ENCODE measurements around the gene TOMM7.

TOMM7 gene

DNA sequence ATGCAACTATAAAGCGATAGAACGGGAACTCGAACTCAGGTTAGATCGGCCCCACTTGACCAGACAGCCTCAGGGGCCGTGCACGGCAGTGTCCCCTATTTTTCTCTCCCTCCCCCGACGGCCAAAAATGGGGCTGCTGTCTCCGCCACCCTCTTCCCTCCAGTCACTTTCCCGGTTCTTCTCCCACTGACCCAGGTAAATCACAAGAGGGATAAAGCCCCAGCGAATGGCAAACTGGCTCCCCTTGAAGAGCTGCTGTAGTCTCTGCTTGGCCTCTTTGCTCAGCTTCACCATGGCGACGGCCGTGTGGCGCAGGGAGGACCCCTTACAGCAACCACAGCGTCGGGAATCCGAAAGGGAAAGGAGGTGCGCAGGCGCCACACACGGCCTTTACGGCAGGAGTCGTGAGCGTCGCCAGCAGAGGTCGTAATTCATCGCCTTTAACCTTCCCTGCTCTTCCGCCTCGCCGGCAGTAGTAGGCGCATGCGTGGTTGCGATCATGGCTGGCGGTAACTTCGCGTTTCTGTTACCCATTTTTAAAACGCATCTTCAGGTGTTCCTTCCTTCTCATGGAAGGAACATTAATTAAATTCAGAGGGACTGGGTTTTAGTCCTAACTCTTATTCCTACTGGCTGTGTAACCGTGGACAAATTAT lies at the start of gene TOMM7:
TOMM7 (minus strand) TSS at position 364 of the 656 bp plus-strand sequence; CDS start at position 294, 70 bp downstream.
- DNase-seq (ENCODE audit: low read depth): peak; percentile 97

DNA sequence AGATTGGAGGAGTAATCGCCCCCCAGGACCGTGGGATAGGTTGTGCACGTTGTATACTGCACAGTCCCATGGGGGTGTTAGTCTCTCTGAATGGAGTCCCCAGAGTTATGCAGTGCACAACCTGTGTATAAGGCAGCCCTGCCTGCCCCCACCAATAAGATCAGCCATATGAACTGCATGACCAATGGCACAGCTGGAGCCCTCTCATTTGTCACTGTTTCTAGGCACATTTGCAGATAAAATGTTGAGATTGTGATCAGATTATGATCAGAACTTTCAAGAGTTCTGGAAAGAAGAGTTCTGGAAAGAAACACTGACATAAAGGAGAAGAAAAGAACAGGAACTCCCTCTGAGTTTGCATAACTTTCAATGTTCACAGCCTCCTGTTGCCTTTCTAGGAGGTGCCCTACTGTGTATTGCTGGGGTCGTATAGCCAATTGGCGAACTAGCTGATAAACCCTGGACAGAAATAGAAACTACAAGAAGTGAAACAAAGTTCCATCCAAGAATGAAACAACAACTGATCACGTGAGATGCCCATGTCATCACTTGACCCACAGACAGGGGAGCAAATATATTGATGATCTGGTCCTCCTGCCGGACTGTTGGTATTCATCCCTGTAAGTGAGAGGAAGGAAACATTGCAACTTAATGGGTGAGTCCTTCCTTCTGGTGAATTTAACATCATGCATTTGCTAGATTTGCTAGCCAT lies 49.6 kb upstream of the TOMM7 start:
- DNase-seq (ENCODE audit: low read depth): no peak

DNA sequence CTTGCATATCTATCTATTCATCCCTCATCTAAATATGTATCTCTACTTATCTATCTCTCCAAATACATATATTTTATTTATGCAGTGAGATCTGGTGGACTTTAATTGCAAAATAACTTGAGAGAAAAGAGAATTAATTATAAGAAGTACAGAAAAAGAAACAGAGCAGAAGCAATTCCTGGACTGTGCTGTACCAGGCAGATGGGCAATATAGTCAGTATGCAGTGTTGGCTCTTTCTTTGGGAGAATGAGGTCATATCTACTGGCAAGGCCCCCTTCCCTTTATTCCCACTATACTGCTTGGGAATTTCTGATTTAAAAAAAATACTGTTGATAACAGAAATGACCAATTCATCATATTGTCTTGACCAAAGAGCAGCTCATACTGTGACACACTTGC lies 49.0 kb upstream of the TOMM7 start:
- DNase-seq (ENCODE audit: low read depth): no peak

DNA sequence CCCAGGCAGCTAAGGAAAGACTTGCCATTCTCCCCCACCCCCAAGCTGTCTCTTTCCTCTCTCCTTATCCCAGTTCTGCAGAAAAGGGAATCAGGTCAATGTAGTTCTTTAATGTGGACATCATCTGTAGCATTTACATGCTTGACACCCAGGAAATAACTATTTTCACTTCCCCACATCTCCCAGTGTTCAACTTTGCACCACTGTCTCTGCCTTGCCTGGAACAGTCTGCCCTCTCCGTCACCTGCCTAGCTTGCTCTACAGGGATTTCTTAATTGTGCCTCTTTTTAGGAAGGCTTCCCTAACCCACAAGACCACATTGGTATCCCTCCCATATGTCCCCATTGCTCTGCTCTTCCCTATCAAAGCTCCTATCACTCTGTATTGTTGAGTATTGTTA lies 45.9 kb upstream of the TOMM7 start:
- no peak for DNase-seq (ENCODE audit: low read depth)

DNA sequence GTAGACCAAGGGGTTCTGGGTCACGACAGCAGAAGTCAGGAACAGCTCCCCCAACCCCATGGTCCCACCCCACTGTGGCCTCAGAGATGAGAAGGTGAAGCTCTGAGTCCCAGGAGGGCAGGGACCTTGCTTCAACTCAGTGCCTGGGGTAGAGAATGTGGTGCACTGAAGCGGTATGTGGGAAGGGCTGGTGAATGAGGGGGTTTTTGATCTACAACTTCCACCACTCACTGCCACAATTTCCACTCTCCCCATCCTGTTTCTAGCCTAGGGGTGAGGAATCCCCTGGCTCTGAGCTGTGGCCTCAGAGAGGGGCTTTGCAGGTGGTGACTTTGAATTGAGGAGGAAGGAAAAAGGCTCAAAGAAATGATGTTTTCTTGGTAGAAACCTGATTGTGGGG lies 44.9 kb upstream of the TOMM7 start:
- no peak for DNase-seq (ENCODE audit: low read depth)

DNA sequence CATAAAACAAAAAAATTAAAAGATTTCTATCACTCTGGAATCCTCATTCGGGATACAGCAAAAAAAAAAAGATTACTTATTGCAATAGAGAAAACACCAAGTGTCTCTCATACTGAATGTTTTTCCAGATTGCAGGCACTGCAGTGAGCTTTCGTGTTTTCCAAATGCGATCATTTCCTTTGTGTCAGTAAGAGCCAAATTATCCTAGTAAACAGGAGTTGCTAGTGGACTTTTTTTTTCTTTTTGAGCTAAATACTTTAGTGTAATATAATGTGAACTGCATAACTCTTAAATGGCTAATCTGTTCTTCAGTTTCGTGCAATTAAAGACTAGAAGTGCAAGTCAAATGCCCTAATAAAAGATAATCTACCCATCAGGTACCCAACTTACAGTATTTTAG lies 44.4 kb upstream of the TOMM7 start:
- DNase-seq (ENCODE audit: low read depth): peak; percentile 87

DNA sequence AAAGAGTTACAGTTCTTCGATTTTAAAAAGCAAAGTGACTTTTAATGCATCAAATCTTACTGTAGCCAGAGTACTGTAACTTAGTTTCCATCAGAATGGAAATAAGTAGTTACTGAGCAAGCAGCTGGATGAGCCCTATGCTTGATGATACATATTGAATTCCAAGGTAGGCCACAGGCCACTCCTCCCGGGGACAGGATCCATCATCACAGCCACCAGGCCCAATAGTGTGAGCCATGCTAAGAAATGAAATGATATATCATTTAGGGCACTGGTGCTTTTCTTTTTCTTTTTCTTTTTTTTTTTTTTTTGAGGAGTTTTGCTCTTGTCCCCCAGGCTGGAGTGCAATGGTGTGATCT lies 42.9 kb upstream of the TOMM7 start:
- DNase-seq (ENCODE audit: low read depth): no peak

DNA sequence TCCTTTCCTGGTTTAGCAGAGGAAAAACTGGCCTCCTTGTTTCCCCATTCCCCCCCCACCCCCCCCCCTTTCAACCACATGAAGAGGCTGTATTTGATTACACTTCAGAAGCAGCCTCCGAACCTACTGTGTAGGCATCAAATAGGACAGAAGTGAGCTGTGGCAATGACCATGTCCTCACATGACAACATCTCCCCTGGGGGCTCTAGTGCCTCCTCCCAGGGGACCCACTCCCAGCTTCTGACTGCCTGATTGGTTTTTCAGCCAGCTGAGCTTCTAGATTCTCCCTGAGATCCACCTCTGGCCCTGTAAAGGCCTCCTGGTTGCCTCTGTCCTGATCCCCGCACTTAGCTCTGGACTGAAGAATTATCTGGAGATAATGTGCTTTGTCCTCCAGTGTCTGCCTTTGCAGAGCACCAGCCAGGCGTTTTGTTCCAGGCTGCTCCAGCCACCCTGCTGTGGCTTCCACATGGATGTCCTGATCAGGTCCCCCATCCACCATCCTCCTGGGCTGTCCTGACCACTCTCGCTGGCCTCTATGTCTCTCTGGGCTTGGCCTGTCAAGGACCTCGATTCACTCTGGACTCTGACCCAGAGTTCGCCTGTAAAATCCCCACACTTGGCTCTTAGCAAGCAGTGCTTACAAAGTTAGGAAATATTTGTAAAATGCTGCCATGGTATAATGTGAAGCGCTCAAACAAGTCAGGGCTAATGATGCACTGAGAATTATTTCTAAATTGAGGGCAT lies 42.4 kb upstream of the TOMM7 start:
- DNase-seq (ENCODE audit: low read depth): no peak

DNA sequence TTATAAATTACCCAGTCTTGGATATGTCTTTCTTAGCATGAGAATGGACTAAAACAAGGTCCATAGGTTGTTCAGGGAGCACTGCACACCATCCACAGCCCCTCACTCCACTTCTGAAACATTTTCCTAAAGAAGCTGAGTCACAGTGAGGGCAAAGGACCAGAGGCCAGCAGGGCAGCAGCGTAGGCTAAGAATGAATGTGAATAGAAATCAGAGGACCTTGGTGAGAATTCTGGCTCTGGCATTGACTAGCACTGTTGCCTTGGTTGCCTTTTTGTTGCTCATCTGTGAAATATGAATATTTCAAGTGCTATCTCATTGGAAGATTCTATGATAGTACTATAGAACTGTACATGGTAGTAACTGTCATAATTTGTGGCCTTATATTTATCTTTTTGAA lies 41.7 kb upstream of the TOMM7 start:
- peak; percentile 66 for DNase-seq (ENCODE audit: low read depth)

DNA sequence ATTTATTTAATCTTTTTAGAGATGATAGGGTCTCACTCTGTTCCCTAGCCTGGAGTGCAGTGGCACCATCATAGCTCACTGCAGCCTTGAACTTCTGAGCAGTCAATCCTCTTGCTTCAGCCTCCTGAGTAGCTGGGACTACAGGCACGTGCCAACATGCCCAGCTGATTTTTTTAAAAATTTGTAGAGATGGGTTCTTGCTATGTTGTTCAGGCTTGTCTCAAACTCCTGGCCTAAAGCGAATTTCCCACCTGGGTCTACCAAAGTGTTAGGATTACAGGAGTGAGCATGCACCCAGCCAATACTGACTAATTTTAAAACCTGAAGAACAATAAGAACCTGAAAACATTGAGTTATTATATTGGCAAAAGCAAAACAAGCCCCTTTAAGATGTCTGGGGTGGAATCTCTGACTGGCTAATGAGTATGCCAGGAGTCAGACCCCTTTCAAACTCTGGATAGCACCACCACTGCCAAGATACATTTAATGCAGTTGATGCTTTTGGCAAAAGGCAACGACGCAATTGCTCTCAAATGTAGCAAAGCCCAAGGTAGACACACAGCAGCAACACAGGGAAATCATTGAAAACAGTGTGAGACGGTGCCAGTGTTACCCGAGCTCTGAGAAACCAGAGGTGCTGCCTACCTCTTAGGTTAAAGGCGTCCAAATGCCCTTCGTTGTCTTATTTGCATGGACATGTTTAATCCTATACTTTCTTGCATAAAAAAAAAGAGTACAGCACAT lies 40.7 kb upstream of the TOMM7 start:
- DNase-seq (ENCODE audit: low read depth): no peak

DNA sequence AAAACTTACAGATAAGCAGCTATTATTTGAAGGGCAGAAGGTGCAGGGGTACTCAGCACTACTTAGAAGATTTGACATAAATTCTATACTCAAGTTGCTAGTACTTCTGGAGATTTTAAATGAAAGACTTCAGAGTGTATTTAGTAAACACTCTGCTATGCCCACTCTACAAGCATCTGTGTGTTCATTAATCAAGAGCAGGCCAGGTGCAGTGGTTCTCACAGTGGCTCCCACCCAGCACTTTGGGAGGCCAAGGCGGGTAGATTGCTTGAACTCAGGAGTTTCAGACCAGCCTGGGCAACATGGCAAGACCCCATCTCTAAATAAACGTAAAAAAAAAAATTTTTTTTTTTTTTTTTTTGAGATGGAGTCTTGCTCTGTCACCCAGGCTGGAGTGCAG lies 38.9 kb upstream of the TOMM7 start:
- DNase-seq (ENCODE audit: low read depth): no peak

DNA sequence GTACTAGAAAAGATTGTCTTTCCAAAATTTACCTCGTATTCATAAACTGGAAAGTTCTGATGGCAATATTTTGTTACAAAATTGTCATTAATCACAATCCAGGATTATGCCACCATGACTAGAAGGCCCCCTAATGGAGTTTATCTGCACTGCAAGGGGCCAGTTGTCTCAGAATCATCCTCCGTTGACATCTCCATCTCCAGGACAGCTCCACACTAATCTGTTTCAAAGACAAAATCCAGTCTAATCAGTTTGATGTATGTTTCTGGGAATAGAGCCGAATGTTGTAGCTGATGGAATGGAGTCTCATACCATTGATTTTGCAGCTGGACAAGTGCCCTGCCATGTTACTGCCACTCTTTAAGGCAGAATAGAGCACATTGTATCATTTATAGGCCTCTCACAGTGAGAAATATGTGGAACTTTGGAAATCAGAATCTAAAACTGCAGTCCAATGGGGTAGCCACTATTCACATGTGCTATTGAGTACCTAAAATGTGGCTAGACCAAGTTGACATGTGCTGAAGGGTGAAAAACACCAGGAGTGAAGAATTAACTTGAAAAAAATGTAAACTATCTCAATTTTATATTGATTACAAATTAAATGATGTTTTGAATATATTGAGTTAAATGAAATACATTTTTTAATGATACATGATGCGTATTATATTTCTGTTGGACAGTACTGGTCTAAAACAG lies 38.3 kb upstream of the TOMM7 start:
- no peak for DNase-seq (ENCODE audit: low read depth)

DNA sequence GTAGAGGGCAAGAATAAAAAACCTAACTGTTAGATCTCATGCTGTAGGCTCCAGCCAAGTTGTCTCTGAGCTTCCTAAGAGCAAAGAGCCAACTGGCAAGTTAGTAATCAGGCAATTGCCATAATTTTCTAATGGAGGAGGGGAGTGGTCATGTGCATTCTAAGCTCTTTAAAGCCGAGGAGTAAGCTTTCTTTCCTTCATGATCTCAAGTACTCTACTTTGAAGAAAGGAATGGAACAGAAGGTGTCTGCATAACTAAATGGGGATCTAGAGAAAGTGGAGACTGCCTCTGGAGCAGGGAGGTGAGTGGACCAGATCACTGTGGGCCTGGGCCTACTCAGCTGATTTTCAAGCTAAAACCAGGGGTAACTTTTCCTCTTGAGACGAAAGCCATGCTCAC lies 37.7 kb upstream of the TOMM7 start:
- DNase-seq (ENCODE audit: low read depth): no peak

DNA sequence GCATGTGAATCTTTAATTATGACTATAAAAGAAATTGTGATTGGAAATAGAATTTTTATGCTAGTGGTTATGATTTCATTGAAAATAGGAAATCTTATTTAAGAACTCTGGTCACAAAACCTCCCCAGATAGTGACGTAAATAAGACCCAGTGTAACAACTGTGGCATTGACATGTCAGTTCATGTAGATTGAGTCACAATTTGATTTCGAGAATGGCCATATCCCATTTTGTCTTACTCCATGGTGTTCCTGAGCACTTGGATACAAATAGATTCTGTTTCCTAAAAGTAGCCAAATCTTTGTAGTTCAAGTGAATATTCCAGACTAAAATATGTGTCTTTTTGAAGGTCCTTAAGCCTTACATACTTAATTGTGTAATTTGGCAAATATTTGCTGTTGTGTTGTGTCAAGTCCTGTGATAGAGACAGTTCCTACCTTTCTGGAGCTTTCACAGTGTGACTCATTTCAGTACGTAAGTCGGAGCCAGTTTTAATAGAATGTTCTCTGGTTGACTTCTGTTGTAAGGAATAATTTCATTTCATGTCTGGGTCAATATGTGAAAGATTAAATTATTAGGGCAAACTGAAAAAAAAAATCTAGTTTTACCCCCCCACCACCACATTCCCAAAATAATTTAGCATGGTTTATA lies 37.1 kb upstream of the TOMM7 start:
- DNase-seq (ENCODE audit: low read depth): no peak

DNA sequence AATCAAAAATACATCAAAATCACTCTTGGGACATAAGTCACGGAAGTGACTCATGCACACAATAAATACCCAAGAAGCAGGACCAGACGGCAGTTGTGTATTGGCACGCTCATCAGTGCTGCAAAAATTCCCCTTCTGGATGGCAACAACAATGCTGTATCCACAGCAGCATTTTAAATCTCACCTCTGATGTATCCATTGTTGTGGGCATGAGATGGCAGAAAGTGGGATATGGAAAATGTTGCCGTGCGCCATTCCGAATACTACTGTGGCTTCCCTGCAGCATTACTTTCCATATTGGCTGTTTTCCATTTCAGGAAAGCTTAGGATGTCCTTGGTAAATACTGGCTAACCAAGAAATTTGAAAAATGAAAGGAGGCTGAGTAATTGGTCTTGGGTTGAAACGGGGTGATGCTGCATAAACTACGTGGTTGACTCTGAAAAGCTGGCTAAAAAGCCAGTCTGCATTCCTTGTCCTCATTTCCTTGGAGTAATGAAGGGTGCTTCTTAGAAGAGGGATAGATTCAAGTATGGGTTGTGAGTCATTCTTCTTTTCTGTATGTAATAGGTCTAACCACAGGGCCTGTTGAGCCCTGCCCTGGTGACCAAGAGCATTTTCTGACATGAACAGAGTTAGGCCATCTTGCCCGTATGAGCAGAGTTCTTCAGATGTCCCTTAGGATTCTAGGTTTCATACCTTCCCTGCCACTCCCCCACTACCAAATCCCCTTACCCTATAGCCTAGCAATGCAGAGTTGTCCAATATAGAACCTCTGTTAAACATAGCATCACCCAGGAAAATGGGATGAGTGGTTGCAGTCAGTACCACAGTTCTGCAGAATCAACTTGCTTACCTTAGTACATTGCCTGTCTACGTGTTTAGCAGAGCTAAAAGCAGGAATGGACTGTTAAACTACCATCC lies 36.3 kb upstream of the TOMM7 start:
- peak; percentile 100 for DNase-seq (ENCODE audit: low read depth)

DNA sequence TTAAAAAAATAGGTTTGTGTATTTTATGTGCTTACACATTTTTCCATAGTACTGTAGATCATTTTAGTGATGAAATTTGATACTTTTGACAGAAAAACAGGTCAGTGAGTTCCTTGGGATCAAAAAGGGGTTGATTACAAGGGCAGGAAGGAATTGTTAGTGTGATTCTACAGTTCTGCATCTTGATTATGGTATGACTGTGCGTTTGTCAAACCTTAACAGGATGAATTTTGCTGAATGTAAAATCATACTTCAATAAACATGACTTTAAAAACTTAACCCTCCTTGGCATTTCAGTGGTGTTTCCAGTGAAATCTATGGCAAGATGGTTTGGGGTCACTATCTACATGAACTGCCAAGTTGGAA lies 35.6 kb upstream of the TOMM7 start:
- DNase-seq (ENCODE audit: low read depth): no peak

DNA sequence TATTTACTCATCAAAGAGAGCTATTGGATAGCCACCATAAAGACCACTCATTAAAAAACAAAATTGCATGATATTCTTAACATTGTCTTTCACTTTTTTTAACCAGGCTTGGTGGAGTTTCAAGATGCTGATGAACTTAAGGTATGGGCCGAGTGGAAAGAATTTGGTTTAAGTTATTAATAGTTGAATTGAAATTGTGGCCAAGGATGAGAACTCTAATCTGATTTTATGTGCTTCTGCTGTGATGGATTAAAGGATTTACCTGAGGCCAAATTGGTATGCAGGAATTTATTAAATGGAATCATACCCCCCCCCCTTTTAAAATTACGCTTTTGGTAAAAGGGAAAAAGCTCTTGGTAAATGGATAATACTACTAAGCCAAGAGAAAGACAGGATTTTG lies 33.8 kb upstream of the TOMM7 start:
- no peak for DNase-seq (ENCODE audit: low read depth)

DNA sequence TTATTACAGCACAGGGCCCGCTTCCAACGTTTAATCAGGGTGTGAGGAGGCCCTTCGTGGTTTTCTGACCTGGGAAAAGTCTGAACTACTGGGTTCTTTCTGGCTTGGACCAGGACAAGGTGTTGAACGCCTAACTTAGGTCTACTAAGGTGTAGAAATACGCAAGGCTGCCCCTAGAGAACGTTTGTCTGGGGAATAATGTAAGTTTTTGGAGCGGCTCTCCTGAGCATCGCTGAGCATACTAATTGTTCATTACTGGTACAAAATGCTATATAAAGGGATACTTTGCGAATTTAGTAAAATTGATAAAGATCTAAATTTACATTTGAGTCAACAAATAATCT lies 32.4 kb upstream of the TOMM7 start:
- DNase-seq (ENCODE audit: low read depth): no peak

DNA sequence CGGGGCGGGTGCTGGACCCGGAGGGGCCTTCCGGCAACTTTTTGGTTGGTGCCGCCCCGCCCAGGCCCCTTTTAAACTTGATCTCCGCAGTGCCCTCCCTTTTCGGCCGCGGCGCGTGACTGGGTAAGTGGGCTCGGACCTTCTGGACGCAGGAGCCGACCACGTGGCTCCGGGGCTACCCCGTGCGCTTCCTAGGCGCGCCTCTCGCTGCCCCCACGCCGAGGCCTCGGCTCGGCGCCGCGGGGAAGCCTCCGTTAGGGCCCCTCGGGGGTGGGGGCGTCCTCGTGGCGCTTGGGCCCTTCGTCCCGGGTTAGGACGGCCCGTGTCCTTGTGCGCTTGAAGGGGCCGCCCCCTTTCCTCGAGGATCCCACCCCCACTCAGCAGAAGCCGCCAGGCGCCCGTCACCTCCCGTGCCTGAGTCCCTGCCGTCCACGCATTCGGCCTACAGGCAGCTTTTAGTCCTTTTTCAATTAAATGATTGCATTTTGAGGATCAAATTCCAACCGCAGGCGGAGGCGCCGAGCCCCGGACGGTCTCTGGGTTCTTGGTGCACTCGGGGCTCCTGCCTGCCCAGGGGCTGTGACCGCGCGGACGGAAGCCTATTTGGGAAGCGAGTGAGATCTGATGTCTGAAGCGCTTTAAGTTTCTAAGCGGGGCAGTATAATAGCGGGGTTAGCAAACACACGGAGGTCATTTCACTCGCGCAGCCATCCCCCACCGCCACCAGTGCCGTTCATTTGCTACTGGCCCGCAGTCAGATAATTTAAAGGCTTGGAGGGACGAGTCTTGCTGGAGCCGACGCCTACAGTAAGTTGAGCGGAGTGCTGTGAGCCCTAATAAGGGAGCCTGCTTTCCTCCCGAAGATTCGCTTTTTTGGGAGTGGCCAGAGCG lies 31.8 kb upstream of the TOMM7 start:
- DNase-seq (ENCODE audit: low read depth): peak; percentile 91
